GM18861 (cell line): ENCODE measurements around the gene VTI1A.

Source experiments
- ATAC-seq: cut with Tn5 transposase; IDR thresholded peaks from one replicate; pipeline ENCODE4 v1.9.1; 2021; ENCODE audit not compliant: unreplicated experiment

The VTI1A gene

GRCh38 chr10:112799726-112800510 is 352.9 kb downstream of the VTI1A start:
- ATAC-seq = no peak

GRCh38 chr10:112801004-112801403 is 354.0 kb downstream of the VTI1A start:
- no peak for ATAC-seq

- no peak for ATAC-seq
Measured at GRCh38 chr10:112801748-112802147, 354.7 kb downstream of the VTI1A start.

DNA sequence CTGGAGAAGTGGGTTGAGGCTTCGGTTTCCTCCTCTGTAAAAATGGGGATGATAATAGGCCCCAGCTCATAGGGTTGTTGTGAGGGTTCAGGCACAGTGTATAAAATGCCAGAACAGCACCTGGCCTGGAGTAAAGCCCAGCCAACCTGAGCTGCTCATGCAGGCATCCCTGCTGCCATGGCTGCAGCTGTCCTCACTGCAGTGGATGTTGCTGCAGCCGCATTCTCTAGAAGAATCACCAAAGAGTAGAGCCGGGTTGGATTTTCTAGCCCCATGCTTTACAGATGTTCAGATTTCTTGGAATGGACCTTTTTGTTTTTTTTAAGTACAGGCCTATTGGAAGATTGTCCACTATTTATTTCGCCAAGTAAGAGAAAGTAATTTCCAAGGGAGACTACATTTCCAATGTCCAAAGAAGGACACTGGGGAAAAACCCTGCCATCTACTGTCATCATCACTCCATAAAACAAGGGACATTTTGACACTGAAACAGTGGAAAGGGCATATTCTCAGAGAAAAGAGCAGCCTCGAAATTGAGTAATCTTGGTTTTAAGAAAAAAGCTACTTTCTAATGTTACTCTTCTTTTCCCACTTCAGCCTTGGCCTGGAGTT is 355.5 kb downstream of the VTI1A start:
- no peak for ATAC-seq

DNA sequence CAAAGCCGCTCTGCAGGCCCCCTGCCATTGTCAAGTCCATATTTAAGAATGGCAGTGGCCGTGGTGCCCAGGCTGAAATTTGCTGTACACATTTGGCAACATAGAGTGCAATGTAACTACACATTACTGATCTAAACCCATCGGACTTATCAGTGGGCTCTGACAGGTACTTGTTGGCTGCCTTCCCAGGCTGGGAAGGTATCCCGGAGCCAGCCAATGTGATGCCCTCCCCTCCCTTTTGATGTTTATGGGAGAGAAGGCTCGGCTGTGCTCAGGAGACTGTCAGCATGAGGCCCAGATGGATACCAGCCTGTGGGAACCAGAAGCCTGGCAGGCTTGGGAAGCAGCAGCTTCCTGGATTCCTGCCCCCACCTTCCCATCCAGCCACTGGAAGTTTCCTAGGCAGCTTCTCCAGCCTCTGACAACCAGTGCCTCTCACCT is 357.0 kb downstream of the VTI1A start:
- no peak for ATAC-seq

- no peak for ATAC-seq
Measured at GRCh38 chr10:112805254-112805590, 358.2 kb downstream of the VTI1A start.

DNA sequence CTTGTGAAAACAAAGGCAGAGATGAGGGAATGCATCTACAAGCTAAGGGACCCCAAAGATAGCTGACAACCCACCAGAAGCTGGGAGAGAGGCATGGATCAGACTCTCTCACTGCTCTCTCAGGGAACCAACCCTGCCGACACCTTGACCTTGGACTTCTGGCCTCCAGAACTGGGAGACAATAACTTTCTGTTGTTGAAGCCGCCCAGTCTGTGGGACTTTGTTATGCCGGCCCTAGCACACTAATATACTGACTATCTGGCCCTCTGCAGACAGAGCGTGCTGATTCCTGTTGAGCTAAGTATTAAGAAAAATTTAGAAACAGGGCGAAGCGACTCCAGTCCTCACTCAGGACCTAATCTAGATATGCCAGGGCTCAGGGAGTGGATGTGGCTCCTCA is 358.7 kb downstream of the VTI1A start:
- ATAC-seq = no peak

GRCh38 chr10:112807013-112807412 is 360.0 kb downstream of the VTI1A start:
- ATAC-seq = no peak

- ATAC-seq = no peak
Measured at GRCh38 chr10:112809736-112810135, 362.7 kb downstream of the VTI1A start.

- no peak for ATAC-seq
Measured at GRCh38 chr10:112810711-112811151, 363.7 kb downstream of the VTI1A start.

GRCh38 chr10:112811741-112812551 is 364.9 kb downstream of the VTI1A start:
- ATAC-seq = no peak

- ATAC-seq = no peak
Measured at GRCh38 chr10:112812586-112812985, 365.6 kb downstream of the VTI1A start.

GRCh38 chr10:112813866-112814591 is 367.0 kb downstream of the VTI1A start:
- no peak for ATAC-seq

DNA sequence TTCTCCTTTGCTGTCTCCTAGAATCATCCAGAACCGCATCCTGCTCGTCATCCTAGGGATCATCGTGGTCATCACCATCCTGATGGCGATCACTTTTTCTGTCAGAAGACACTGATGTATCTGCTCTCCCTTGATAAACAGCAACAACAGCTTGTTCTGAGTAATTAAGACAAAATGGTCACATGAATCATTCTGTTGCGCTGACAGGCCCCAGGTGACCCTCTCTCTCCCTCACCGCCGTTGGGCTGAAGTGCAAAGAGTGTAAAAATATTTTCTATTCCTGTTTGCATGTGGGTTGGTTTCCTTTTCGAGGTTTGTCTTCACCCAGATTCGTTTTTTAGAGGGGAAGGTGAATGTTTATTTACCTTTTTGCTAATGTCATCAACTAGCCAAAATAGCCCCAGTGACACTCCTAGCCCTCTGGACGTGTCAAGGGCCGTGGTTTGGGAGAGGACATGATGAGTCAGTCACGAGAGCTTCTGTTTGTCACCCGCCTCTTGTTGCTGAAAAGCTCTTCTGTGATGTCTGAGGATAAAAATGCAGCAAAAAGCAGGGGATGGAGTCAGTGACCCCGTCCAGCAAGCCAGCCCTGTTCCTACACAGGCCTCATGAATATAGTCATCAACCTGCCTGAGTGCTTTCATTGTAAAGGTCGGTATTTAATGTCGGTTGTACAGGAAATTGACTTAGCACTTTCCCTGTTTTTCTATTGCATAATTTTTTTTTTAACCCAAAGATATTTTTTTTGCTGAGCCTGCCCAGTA is 368.4 kb downstream of the VTI1A start:
- no peak for ATAC-seq

DNA sequence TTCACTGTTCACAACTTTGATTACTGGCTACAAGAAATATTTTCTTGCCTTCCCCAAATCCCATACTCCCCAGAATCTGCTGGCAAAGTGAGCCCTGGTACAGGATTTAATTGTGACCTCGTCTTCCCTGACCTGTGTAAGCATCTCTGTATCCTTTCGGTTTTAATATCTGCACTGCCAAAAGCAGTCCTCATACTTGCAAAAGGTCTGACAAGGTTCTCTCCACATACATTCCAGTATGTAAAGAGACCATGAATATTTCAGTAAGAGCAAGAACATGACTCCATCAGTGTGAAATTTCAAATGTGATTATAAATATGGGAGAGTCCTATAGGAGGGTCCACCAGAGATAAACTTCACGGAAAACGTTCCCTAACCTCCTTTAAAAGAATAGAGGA is 369.0 kb downstream of the VTI1A start:
- ATAC-seq = no peak

GRCh38 chr10:112816891-112817290 is 369.9 kb downstream of the VTI1A start:
- no peak for ATAC-seq

DNA sequence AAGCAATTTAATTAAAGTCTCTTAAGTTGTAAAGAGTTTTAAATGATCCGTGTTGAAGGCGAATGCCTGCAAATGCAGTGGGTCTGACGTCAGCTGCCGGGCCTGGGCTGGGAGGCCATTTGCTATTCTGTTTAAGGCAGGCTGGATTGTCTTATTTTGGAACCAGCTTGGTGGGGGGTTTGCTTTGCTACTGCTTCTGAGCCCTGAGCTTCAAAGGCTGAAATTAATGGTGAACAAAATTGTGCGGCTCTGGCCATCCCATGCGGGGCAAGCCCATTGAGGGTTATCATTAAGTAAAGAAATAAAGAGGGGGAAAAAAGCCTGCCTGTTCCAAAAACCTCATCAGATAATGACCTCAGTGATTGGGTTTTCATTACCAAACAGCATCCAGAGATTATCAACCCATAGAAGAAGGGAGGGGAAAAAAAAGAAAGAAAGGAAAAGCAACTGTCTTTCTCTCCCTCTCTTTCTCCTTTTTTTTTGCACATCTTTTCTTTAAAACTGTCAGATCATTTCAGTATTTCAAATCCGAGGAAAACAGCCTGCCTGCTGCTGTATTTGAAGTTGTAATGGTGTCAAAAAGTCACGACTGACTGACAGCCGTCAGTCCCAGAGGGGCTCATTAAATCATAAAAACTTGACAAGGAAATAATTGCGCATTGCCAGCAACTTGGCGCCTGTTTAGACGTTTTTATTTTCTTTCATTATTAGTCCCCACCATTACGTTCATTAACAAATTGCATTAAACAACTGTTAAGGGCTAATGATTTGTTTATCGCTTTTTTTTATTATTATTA is 371.2 kb downstream of the VTI1A start:
- no peak for ATAC-seq

GRCh38 chr10:112819231-112819630 is 372.2 kb downstream of the VTI1A start:
- ATAC-seq = no peak

DNA sequence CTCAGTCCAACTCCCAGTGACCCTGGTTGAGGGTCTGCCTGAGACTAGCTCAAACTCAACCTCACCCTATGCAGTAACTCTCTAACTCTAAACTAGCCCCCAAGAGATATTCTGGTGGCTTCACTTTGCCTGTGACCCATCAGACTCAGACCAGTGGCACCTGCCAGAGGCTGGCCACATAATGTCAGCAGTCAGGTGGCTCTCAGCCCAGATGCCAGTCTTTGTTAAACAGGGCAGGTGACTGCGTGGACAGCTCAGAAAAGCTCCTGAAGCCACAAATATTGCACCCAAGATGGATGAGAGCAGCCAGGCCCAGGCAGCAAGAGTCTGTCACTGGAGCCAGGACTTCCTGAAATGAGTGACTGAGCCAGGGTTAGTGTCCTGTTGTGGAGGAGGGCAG is 373.3 kb downstream of the VTI1A start:
- no peak for ATAC-seq

- no peak for ATAC-seq
Measured at GRCh38 chr10:112821038-112821437, 374.0 kb downstream of the VTI1A start.
